ENCODE data around the gene NDST4. TPM values are rescaled to one million over a fixed set of nuclear protein-coding genes. Genes with fewer than 3 reads are reported as not detected.

The NDST4 gene
- polyA plus RNA-seq, 1 donor (not counting 4 experiments of a cell fraction or from before 2014, with no cell fraction given), result not detected

- Histone ChIP-seq H4K20me1 (ENCODE audit: control insufficient read depth, extremely low read depth, insufficient read depth, low read length) (no peaks in the 10 kb centered on the region), H3K36me3 (ENCODE audit: control insufficient read depth in 2 of 2, extremely low read depth in 1 of 2, insufficient read depth in 2 of 2, low read length in 2 of 2) (no peaks in the 10 kb centered on the region), H2AFZ (ENCODE audit: control insufficient read depth, low read length) (no peak overlapping the region), H3K79me2 (ENCODE audit: control insufficient read depth, insufficient read depth, low read length) (no peaks in the 10 kb centered on the region), H3K27me3 (ENCODE audit: control insufficient read depth, extremely low read depth, insufficient read depth, low read length) (no peaks in the 10 kb centered on the region), H3K9me3 (ENCODE audit: control insufficient read depth, low read depth, low read length) (no peaks in the 10 kb centered on the region), H3K4me3 (ENCODE audit: control insufficient read depth in 2 of 3, extremely low read depth in 1 of 3, insufficient read depth in 2 of 3, low read depth in 1 of 3, low read length in 3 of 3) (no peak overlapping the region), H3K4me2 (ENCODE audit: control insufficient read depth, extremely low read depth, insufficient read depth, low read depth, low read length) (no peak overlapping the region), H3K9ac (ENCODE audit: control insufficient read depth, extremely low read depth, insufficient read depth, low read length) (no peak overlapping the region), H3K27ac (ENCODE audit: control insufficient read depth, insufficient read depth, low read length) (no peak overlapping the region), H3K4me1 (ENCODE audit: control insufficient read depth, extremely low read depth, insufficient read depth, low read length) (no peaks in the 10 kb centered on the region), H3K9me1 (ENCODE audit: control insufficient read depth, extremely low read depth, insufficient read depth, low read length) (no peaks in the 10 kb centered on the region)
- no peak for FAIRE-seq
- dilution Hi-C loops (cut with MboI; ENCODE audit: extremely low pct_ligation_motif_present, low sequenced_read_pairs), result no loop called here
- DNase-seq (ENCODE audit: low read depth, low spot score), result no peak
- TF ChIP-seq CTCF (optimal IDR thresholded peaks at IDR 0.05 in 1 of 3, IDR thresholded peaks at IDR 0.05 in 1 of 3, conservative IDR thresholded peaks at IDR 0.05 in 1 of 3; ENCODE audit: extremely low read depth in 1 of 3, insufficient read depth in 2 of 3, low read length in 3 of 3) (no peak), EZH2 (IDR thresholded peaks at IDR 0.05; ENCODE audit: low read length) (no peak)
Measured at GRCh38 chr4:114813961-114814360, 299.5 kb downstream of the NDST4 start.

DNA sequence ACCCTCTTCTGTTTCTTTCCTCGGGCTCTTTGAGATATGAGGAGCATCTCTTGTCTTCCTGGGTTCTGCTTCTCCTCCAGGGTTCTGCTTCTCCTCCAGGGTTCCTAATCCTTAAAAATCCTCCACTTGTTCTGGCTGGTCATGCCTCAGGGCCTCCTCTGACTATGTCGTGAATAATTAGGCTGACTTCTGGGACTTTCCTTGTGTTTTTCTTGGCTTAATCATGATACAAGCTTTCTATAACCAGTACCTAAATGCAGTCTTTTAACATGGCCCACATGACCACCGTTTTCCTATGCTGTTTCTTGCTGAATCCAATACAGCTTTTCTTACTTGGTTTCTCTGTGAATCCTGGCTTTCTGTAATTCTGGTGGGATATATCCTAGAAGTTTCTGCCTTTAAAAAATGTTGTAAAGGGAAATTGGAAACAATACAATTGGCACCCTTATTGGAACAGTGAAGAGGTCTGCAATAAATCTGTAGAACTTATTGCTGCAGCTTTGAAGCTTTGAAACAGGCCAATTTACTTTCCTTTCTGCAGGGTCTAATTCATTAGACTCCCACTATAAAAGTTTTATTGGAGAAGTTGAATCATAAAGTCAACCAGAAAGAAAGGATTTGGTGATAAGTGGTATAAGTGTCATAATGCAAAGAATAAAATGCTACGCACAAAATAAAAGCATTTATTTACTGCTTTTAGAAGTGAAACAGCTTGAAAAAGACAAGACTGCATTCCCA lies 301.7 kb downstream of the NDST4 start:
- H3K79me2 ChIP-seq (ENCODE audit: control insufficient read depth, insufficient read depth, low read length), result no peaks in the 10 kb centered on the region
- H3K4me1 ChIP-seq (ENCODE audit: control insufficient read depth, extremely low read depth, insufficient read depth, low read length), result no peaks in the 10 kb centered on the region
- H3K4me2 ChIP-seq (ENCODE audit: control insufficient read depth, extremely low read depth, insufficient read depth, low read depth, low read length), result no peak overlapping the region
- no peak overlapping the region for H3K27ac ChIP-seq (ENCODE audit: control insufficient read depth, insufficient read depth, low read length)
- no peak overlapping the region for H3K4me3 ChIP-seq (ENCODE audit: control insufficient read depth in 2 of 3, extremely low read depth in 1 of 3, insufficient read depth in 2 of 3, low read depth in 1 of 3, low read length in 3 of 3)
- TF ChIP-seq CTCF (optimal IDR thresholded peaks at IDR 0.05 in 1 of 3, IDR thresholded peaks at IDR 0.05 in 1 of 3, conservative IDR thresholded peaks at IDR 0.05 in 1 of 3; ENCODE audit: extremely low read depth in 1 of 3, insufficient read depth in 2 of 3, low read length in 3 of 3) (no peak), EZH2 (IDR thresholded peaks at IDR 0.05; ENCODE audit: low read length) (no peak)
- H3K27me3 ChIP-seq (ENCODE audit: control insufficient read depth, extremely low read depth, insufficient read depth, low read length), result no peaks in the 10 kb centered on the region
- H3K9ac ChIP-seq (ENCODE audit: control insufficient read depth, extremely low read depth, insufficient read depth, low read length), result no peak overlapping the region
- no peaks in the 10 kb centered on the region for H4K20me1 ChIP-seq (ENCODE audit: control insufficient read depth, extremely low read depth, insufficient read depth, low read length)
- no peak overlapping the region for H2AFZ ChIP-seq (ENCODE audit: control insufficient read depth, low read length)
- no peaks in the 10 kb centered on the region for H3K9me1 ChIP-seq (ENCODE audit: control insufficient read depth, extremely low read depth, insufficient read depth, low read length)
- no peak for FAIRE-seq
- H3K9me3 ChIP-seq (ENCODE audit: control insufficient read depth, low read depth, low read length), result no peaks in the 10 kb centered on the region
- no peak for DNase-seq (ENCODE audit: low read depth, low spot score)
- dilution Hi-C loops (cut with MboI; ENCODE audit: extremely low pct_ligation_motif_present, low sequenced_read_pairs), result no loop called here
- H3K36me3 ChIP-seq (ENCODE audit: control insufficient read depth in 2 of 2, extremely low read depth in 1 of 2, insufficient read depth in 2 of 2, low read length in 2 of 2), result no peaks in the 10 kb centered on the region

Measured in keratinocyte (primary cell).